ENCODE data around the gene CYB561A3. TPM values are rescaled to one million over a fixed set of nuclear protein-coding genes. Genes with fewer than 3 reads are reported as not detected.

CYB561A3 gene
- total RNA-seq, 4 donors from 2014 or later = 39.3 to 62.8 (median 49.7) TPM

GRCh38 chr11:61337706-61338470 is 23.8 kb downstream of the CYB561A3 start:
- WGBS, 2 donors = 93% methylated on average over 12 to 15 of the region's 15 CpGs

GRCh38 chr11:61336171-61336935 is 25.3 kb downstream of the CYB561A3 start:
- H3K36me3 ChIP-seq = no peaks in the 10 kb centered on the region
- no peak overlapping the region for H3K4me3 ChIP-seq (replicated peaks in 1 of 3)
- H3K27me3 ChIP-seq = no peaks in the 10 kb centered on the region
- H3K9me3 ChIP-seq = no peaks in the 10 kb centered on the region
- peaks cover 14 to 24% of the 10 kb centered on the region in 2 donors for H3K4me1 ChIP-seq
- WGBS, 2 donors = 38 to 58% methylated on average over 4 to 7 of the region's 8 CpGs
- DNase-seq = peak; percentile 80 to 85
- intact Hi-C loops (cut with DNase I) = loop anchor here (10.0 kb wide), 1 partner anchor 82 kb away; no protein-coding TSS in a partner anchor
- H3K27ac ChIP-seq = peak overlapping the region; percentile 10 to 62 (median 56)
- TF ChIP-seq POLR2A (IDR thresholded peaks at IDR 0.05) (no peak), CTCF (IDR thresholded peaks at IDR 0.05) (peak; percentile 89 to 98 (median 96))

More at GRCh38 chr11:61337706-61338470, 23.8 kb downstream of the CYB561A3 start:
- no peak for DNase-seq
- H3K4me1 ChIP-seq = peaks cover 6 to 17% of the 10 kb centered on the region in 2 donors
- H3K27ac ChIP-seq = no peak overlapping the region
- no peak overlapping the region for H3K4me3 ChIP-seq (replicated peaks in 1 of 3)
- no peaks in the 10 kb centered on the region for H3K9me3 ChIP-seq
- TF ChIP-seq CTCF (IDR thresholded peaks at IDR 0.05) (no peak), POLR2A (IDR thresholded peaks at IDR 0.05) (no peak)
- peaks cover 3 to 6% of the 10 kb centered on the region in 2 donors for H3K36me3 ChIP-seq
- no peaks in the 10 kb centered on the region for H3K27me3 ChIP-seq
- intact Hi-C loops (cut with DNase I) = loop anchor here (2.0 to 10.0 kb wide), 2 partner anchors 47 to 83 kb away; no protein-coding TSS in a partner anchor

GRCh38 chr11:61335355-61335710 is 26.3 kb downstream of the CYB561A3 start:
- TF ChIP-seq CTCF (IDR thresholded peaks at IDR 0.05) (no peak), POLR2A (IDR thresholded peaks at IDR 0.05) (no peak)
- Histone ChIP-seq H3K4me1 (peaks cover 18 to 32% of the 10 kb centered on the region in 2 donors), H3K36me3 (no peaks in the 10 kb centered on the region), H3K9me3 (no peaks in the 10 kb centered on the region), H3K27me3 (no peaks in the 10 kb centered on the region), H3K27ac (peak overlapping the region in 1 of 3 donors; percentile 10), H3K4me3 (replicated peaks in 1 of 3) (no peak overlapping the region)
- DNase-seq = no peak
- intact Hi-C loops (cut with DNase I) = loop anchor here (10.0 kb wide), 1 partner anchor 81 kb away; no protein-coding TSS in a partner anchor
- 46 to 75% methylated on average over 1 of the region's 1 CpG for WGBS, 2 donors

- 88 to 91% methylated on average over 15 to 16 of the region's 16 CpGs for WGBS, 2 donors
- Histone ChIP-seq H3K27ac (no peak overlapping the region), H3K9me3 (no peaks in the 10 kb centered on the region), H3K4me3 (replicated peaks in 1 of 3) (no peak overlapping the region), H3K4me1 (peaks cover 18 to 32% of the 10 kb centered on the region in 2 donors), H3K36me3 (no peaks in the 10 kb centered on the region), H3K27me3 (no peaks in the 10 kb centered on the region)
- DNase-seq = no peak
- intact Hi-C loops (cut with DNase I) = loop anchor here (10.0 kb wide), 1 partner anchor 80 kb away; no protein-coding TSS in a partner anchor
- TF ChIP-seq POLR2A (IDR thresholded peaks at IDR 0.05) (no peak), CTCF (IDR thresholded peaks at IDR 0.05) (no peak)
Measured at GRCh38 chr11:61334434-61335354, 27.0 kb downstream of the CYB561A3 start.
